Loucy (cell line): ENCODE data around the gene ARMC3.
"Not testable (repeated sequence)": the region's sequence is repeated elsewhere in the genome, so short reads cannot be mapped to it uniquely, and the experiment has no call there.

Source experiments
- H2AFZ ChIP-seq: fragments of 200-600 bp; sonication (generic); 2 replicates; pipeline ENCODE4 v1.6.0; 2016; ENCODE audit warnings: antibody characterized with exemption, mild to moderate bottlenecking, low read length, moderate library complexity
- H3F3A ChIP-seq: fragments of 200-600 bp; 2 replicates; pipeline ENCODE4 v1.6.0; 2016; ENCODE audit warnings: antibody characterized with exemption, low read depth, mild to moderate bottlenecking
- H3K27me3 ChIP-seq: fragments of 200-600 bp; sonication (generic); 2 replicates; pipeline ENCODE4 v1.6.1; 2014; ENCODE audit warnings: low read length, mild to moderate bottlenecking; ENCODE audit not compliant: insufficient read depth, poor library complexity, severe bottlenecking
- H3K36me3 ChIP-seq: fragments of 200-600 bp; sonication (generic); 2 replicates; pipeline ENCODE4 v1.6.1; 2016; ENCODE audit warnings: low read length; ENCODE audit not compliant: insufficient read depth
- H3K4me1 ChIP-seq: fragments of 200-600 bp; sonication (generic); 2 replicates; pipeline ENCODE4 v1.5.1; 2014; ENCODE audit warnings: low read length, mild to moderate bottlenecking; ENCODE audit not compliant: insufficient read depth, poor library complexity, severe bottlenecking
- H3K4me2 ChIP-seq: fragments of 200-600 bp; sonication (generic); 2 replicates; pipeline ENCODE4 v1.6.0; 2014; ENCODE audit warnings: antibody characterized with exemption, low read length, low read depth, mild to moderate bottlenecking; ENCODE audit not compliant: poor library complexity, severe bottlenecking
- H3K4me3 ChIP-seq: fragments of 200-600 bp; sonication (generic); 2 replicates; pipeline ENCODE4 v1.5.1; 2014; ENCODE audit warnings: low read length, mild to moderate bottlenecking, mixed read lengths; ENCODE audit not compliant: poor library complexity, severe bottlenecking
- H3K79me2 ChIP-seq: fragments of 200-600 bp; sonication (generic); 2 replicates; pipeline ENCODE4 v1.6.1; 2014; ENCODE audit warnings: low read length; ENCODE audit not compliant: insufficient read depth
- H3K9ac ChIP-seq: fragments of 200-600 bp; sonication (generic); 2 replicates; pipeline ENCODE4 v1.6.0; 2014; ENCODE audit warnings: mild to moderate bottlenecking, low read depth, low read length, moderate library complexity; ENCODE audit not compliant: poor library complexity, severe bottlenecking
- H3K9me2 ChIP-seq: fragments of 200-600 bp; sonication (generic); replicated peaks from 2 replicates; pipeline ENCODE4 v1.6.1; 2016; ENCODE audit warnings: low read depth, low read length, mixed read lengths
- H3K9me3 ChIP-seq: fragments of 200-600 bp; sonication (generic); 2 replicates; pipeline ENCODE4 v1.6.1; 2014; ENCODE audit warnings: mild to moderate bottlenecking, antibody characterized with exemption, low read length, low read depth; ENCODE audit not compliant: insufficient read depth
- H4K20me1 ChIP-seq: fragments of 200-600 bp; sonication (generic); 2 replicates; pipeline ENCODE4 v1.6.0; 2014; ENCODE audit warnings: antibody characterized with exemption, low read length, mild to moderate bottlenecking; ENCODE audit not compliant: insufficient read depth, poor library complexity, severe bottlenecking
- CTCF ChIP-seq: fragments of 200-600 bp; sonication (generic); conservative IDR thresholded peaks from 2 replicates; pipeline ENCODE4 v1.5.1; 2014; ENCODE audit warnings: mild to moderate bottlenecking, antibody characterized with exemption, low read length
- EZH2phosphoT487 ChIP-seq: fragments of 200-600 bp; IDR thresholded peaks from 2 replicates; pipeline ENCODE4 v1.6.1; 2018; ENCODE audit warnings: antibody characterized with exemption, mild to moderate bottlenecking, moderate library complexity, borderline replicate concordance

ARMC3 gene

GRCh38 chr10:22927166-22927565 is 687 bp upstream of the ARMC3 start:
- H3K36me3 ChIP-seq: no peaks in the 10 kb centered on the region
- H3K79me2 ChIP-seq: no peaks in the 10 kb centered on the region
- peaks cover 8% of the 10 kb centered on the region for H3K4me1 ChIP-seq
- H3K9me2 ChIP-seq: no peaks in the 10 kb centered on the region
- TF ChIP-seq EZH2phosphoT487 (no peak), CTCF (no peak)
- no peaks in the 10 kb centered on the region for H4K20me1 ChIP-seq
- no peaks in the 10 kb centered on the region for H3F3A ChIP-seq
- H3K4me3 ChIP-seq: no peak overlapping the region
- no peak overlapping the region for H3K9ac ChIP-seq
- H3K27me3 ChIP-seq: no peaks in the 10 kb centered on the region
- no peak overlapping the region for H3K4me2 ChIP-seq
- no peak overlapping the region for H2AFZ ChIP-seq
- no peaks in the 10 kb centered on the region for H3K9me3 ChIP-seq

GRCh38 chr10:22929053-22929452 is 1.2 kb downstream of the ARMC3 start:
- H3K36me3 ChIP-seq, H3F3A ChIP-seq: not testable (repeated sequence)
- peaks cover 20% of the 10 kb centered on the region for H3K4me1 ChIP-seq

GRCh38 chr10:22931948-22932347 is 4.1 kb downstream of the ARMC3 start:
- no peak for TF ChIP-seq CTCF
- no peaks in the 10 kb centered on the region for H3K9me2 ChIP-seq

More at GRCh38 chr10:22929053-22929452, 1.2 kb downstream of the ARMC3 start:
- H3K9me3 ChIP-seq, H3K27me3 ChIP-seq, H3K9ac ChIP-seq, H4K20me1 ChIP-seq, H3K79me2 ChIP-seq, H3K4me2 ChIP-seq, H3K4me3 ChIP-seq, H3K9me2 ChIP-seq, H2AFZ ChIP-seq: not testable (repeated sequence)

GRCh38 chr10:22932626-22933370 is 4.9 kb downstream of the ARMC3 start:
- no peak overlapping the region for H3K9ac ChIP-seq

More at GRCh38 chr10:22931948-22932347, 4.1 kb downstream of the ARMC3 start:
- Histone ChIP-seq H3K4me1 (peaks cover 27% of the 10 kb centered on the region), H3K9ac (no peak overlapping the region), H2AFZ (no peak overlapping the region; the same call in 1 of the 2 replicates), H3K9me3 (no peaks in the 10 kb centered on the region), H4K20me1 (no peaks in the 10 kb centered on the region), H3K36me3 (no peaks in the 10 kb centered on the region), H3K27me3 (no peaks in the 10 kb centered on the region), H3K4me3 (no peak overlapping the region), H3F3A (no peaks in the 10 kb centered on the region), H3K79me2 (no peaks in the 10 kb centered on the region), H3K4me2 (peak overlapping the region; percentile 36)

More at GRCh38 chr10:22932626-22933370, 4.9 kb downstream of the ARMC3 start:
- Histone ChIP-seq H3K79me2 (no peaks in the 10 kb centered on the region), H4K20me1 (no peaks in the 10 kb centered on the region), H3K27me3 (no peaks in the 10 kb centered on the region), H2AFZ (no peak overlapping the region), H3K4me2 (peak overlapping the region; percentile 36), H3K4me1 (peaks cover 27% of the 10 kb centered on the region), H3F3A (no peaks in the 10 kb centered on the region), H3K36me3 (no peaks in the 10 kb centered on the region), H3K9me2 (no peaks in the 10 kb centered on the region), H3K9me3 (no peaks in the 10 kb centered on the region), H3K4me3 (no peak overlapping the region)
- TF ChIP-seq CTCF: no peak; the same call in 1 of the 2 replicates
- TF ChIP-seq EZH2phosphoT487: no peak
